ENCODE results near the gene STK31.
A peak's percentile ranks its signal among the peaks of the same experiment; 100 is the strongest.
"Not testable (repeated sequence)": the region's sequence is repeated elsewhere in the genome, so short reads cannot be mapped to it uniquely, and the experiment has no call there.

Gene STK31

DNA sequence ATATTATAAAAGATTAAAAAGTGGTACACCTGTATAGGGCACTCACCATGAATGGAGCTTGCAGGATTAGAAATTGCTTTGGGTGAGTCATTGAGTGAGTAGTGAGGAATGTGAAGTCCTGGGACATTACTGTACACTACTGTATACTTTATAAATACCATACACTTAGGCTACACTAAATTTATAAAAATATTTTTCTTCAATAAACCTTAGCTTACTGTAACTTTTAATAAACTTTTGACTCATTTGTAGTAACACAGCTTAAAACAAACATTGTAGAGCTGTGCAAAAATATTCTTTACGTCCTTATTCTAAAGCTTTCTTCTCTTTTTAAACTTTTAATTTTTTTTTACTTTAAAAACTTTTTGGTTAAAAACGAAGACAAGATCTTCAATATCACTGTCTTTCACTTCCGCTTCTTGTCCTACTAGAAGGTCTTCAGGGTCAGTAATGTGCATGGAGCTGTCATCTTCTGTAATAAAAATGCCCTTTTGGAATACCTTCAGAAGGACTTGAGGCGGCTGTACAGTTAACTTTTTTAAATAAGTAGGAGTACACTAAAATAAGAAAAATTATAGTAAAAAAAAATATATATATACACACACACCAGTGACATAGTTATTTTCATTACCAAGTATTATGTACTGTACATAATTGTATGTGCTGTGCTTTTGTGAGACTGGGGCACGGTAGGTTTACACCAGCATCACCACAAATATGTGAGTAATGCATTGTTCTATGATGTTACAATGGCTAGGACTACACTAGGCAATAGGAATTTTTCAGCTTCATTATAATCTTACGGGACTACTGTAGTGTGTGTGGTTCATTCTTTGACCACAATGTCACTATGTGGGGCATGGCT is 3.5 kb downstream of the STK31 start:
- DNase-seq, result no peak

DNA sequence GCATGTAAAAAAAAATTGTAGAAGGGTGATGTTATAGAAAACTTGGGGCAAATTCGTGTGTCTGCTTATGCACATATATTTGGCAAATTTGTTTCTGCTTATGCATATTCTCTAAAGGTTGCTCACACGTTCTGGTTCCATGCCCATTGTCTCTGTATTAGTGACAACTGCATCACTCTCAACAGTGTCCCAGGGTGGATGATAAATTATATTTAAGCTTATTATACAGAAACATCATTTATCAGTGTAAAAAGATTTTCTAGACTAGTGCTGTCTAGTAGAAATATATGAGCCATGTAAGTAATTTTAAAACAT is 4.1 kb downstream of the STK31 start:
- DNase-seq, result no peak

DNA sequence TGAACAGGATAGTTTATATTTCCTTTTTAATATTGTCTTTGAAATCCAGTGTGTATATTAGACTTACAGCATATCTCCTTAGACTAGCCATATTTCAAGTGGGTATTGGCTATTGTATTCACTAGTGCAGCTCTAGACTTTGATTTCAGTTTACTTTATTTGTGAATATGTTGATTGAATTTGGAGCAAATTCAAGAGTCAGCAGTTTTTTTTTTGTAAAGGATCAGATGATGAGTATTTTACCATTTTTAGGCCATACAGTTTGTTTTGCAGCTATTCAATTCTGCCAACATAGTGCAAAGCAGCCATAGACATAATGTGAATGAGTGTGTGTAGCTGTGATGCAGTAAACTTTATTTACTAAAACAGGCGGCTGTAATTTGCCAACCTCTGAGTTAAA is 4.6 kb downstream of the STK31 start:
- DNase-seq, result no peak

DNA sequence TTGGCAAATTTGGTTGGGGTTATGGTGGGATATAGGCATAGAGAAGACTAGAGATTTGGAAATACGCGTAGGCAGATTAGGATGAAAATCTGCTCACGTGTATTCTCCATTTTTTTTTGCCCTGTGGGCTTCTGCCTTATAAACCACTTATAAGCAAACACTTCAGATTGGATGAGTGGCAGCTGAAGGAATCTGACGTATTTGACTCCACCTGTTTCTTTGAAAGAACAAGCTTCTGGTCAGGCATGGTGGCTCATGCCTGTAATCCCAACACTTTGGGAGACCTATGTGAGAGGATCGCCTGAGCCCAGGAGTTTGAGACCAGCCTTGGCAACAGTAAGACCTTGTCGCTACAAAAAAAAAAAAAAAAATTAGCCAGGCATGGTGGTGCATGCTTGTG is 5.1 kb downstream of the STK31 start:
- no peak for DNase-seq

DNA sequence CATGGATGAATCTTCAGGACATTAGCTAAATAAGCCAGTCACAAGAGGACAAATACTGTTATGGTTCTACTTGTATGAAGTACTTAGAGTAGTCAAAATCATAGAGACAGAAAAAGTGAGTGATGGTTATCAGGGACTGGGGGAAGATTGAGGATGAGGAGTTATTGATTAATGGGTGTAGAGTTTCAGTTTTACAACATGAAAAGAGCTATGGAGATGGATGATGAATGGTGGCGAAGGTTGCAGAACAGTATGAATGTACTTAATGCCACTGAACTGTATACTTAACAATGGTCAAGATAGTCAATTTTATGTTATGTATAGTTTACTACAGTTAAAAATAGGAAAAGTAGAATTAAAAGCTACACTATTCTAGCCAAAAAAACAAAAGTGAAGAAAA is 7.8 kb downstream of the STK31 start:
- DNase-seq, result no peak

DNA sequence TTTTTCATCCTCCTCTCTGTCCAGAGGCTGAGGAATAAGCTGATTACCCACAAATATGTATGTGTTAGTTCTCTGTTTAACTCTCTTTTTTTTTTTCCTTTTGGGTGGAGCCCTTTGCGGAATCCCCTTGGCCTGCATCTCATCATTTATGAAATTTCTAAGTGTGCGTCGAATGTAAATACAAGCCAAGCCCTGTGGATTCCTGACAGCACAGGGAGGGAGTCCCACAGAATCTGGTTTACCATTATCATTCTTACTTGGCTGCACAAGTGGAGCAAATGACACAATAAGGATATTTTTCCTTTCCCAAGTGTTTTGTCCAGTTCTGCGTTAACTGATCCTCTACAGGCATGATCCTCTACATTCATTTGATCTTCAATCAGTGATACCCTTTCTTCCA is 11.4 kb downstream of the STK31 start:
- no peak for DNase-seq

DNA sequence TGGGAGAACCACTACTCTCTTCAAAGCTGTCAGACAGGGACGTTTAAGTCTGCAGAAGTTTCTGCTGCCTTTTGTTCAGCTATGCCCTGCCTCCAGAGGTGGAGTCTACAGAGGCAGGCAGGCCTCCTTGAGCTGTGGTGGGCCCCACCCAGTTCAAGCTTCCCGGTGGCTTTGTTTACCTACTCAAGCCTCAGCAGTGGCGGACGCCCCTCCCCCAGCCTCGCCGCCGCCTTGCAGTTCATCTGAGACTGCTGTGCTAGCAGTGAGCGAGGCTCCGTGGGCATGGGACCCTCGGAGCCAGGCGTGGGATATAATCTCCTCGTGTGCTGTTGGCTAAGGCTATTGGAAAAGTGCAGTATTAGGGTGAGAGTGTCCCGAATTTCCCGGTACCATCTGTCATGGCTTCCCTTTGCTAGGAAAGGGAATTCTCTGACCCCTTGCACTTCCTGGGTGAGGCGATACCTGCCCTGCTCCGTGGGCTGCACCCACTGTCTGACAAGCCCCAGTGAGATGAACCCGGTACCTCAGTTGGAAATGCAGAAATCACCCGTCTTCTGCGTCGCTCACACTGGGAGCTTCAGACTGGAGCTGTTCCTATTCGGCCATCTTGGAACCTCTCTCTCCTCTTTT is 12.7 kb downstream of the STK31 start:
- not testable (repeated sequence) for DNase-seq

DNA sequence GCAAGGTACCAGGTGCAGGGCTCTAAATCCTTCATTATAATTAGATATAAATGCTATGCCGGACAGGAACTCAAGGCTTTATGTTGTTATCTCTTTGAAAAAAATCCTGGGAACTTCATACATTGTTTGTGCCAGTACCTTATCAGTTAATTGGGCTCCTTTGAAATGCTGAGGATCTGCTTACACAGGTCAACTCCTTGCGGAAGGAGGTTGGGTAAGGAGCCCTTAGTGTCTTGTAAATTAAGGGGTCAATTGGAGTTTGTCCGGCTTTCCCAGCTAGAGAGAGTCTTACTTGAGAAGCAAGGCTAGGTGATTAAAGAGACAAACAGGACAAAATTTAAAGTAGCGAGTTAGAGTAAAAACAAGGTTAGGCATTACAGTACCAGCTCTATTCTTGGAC is 14.1 kb downstream of the STK31 start:
- not testable (repeated sequence) for DNase-seq

DNA sequence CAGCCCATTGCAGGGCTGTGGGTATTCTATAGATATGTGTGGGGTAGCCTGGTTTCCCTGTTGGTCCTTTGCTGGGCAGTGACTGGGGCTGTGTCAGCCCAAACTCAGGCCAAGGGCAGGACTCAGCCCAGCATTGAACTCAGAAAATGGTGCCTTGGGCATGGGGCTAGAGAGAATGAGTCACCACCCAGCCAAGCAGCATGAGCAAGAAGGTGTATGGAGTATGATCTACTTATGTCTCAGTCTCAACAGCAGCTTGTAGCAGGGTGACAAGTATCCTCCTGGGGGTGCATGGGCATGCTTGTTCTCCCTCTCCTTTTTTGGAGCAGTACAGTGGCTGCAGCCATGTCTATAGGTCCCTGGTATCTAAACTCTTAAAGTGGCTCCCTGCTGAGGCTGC is 32.0 kb downstream of the STK31 start:
- no peak for DNase-seq

DNA sequence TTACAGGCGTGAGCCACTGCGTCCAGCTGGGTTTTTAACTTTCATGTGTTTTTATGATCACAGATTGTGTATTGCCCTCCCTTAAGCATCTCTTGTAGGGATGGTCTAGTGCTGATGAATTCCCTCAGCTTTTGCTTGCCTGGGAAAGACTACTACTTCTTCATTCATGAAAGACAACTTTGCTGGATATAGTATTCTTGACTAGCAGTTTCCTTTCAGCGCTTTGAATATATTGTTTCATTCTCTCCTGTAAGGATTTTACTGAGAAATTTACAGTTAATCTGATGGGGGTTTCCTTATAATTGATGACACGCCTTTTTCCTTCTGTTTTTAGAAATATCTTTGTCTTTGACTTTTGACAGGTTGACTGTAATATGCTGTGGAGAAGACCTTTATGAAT is 33.2 kb downstream of the STK31 start:
- DNase-seq, result no peak

DNA sequence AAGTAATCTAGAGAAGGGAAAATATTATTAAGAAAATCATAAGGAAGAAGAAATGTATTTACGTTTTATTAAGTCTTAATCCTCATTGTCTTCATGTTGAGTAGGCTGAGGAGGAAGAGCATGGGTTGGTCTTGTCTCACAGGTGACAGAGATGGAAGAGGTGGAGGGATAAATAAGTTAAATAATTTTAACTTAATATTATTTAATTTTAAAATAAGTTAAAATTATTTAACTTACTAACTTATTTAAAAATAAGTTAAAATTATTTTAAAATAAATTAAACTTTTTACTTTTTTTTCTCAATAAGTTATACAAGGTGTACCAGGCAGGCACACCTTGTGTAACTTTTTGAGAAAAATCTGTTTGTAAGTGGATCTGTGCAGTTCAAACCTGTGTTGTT is 36.6 kb downstream of the STK31 start:
- no peak for DNase-seq

DNA sequence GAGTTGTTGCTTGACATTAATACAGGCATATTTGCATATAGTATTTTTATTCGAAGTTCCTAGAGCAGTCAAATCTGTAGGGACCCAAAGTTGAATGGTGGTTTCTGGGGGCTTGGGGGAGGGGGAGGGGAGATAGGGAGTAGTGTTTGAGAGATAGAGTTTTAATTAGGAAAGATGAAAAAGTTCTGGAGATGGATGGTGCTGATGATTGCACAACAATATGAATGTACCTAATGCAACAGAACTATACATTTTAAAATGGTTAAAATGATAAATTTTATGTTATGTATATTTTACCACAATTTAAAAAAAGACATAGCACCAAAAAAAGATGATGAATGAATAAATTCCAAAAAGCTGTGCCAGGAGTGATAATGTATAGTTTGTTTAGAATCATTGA is 41.8 kb downstream of the STK31 start:
- DNase-seq, result no peak

DNA sequence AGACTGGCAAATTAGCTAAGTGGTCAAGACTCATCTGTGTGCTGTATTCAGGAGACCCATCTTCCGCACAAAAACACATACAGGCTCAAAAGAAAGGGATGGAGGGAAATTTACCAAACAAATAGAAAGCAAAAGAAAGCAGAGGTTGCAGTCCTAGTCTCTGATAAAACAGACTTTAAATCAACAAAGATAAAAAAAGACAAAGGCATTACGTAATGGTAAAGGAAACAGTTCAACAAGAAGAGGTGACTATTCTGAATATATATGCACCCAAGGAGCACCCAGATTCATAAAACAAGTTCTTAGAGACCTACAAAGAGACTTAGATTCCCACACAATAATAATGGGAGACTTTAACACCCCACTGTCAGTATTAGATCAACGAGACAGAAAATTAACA is 48.8 kb downstream of the STK31 start:
- not testable (repeated sequence) for DNase-seq

DNA sequence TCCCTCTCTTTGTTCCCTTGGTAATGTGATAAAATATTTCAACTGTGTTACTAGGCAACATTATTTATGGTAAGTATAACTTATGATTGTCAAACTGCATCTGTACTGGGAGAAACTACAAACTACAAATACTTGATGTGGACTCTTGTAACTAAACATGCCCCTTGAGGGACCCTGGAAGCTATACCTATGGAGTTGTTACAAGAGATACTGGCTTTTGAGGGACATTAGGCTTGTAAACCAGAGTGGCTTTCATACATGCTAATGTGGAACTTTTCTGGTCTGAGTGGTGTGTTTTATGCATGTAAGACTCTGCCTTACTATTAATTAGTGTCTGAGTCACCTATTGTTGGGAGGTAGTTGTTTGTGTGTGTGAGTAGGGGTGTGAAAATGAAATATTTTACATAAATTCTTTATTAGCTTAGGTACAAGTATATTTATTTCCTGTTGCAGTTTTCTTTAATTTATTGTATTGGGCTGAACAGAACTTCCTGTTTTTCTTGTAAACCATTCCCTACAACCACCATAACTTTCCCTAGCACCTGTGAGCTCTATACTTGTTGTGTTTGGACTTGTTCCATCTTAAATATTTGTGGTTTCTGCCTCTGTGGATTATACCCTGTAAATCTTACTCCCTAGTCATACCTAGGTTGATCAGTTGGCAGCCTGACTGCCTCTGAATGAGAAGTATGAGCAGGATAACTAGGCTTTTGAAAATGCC is 49.8 kb downstream of the STK31 start:
- peak; percentile 37 for DNase-seq

DNA sequence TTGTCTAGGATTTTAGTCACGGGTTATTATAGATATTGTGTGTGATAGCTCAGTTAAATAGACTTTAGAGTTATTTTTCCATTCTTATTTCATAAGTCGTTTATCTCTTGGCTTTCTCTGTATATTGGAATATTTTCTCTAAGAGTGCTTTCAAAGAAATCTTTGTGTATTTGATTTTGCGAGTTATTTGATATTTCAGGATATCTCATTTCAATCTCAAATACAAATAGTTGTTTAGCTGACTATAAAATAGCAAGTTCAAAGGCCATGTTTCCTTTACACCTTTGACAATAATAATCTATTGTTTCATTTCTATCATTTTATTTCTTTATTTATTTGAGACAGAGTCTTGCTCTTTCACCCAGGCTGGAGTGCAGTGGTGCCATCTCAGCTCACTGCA is 55.9 kb downstream of the STK31 start:
- DNase-seq, result no peak

DNA sequence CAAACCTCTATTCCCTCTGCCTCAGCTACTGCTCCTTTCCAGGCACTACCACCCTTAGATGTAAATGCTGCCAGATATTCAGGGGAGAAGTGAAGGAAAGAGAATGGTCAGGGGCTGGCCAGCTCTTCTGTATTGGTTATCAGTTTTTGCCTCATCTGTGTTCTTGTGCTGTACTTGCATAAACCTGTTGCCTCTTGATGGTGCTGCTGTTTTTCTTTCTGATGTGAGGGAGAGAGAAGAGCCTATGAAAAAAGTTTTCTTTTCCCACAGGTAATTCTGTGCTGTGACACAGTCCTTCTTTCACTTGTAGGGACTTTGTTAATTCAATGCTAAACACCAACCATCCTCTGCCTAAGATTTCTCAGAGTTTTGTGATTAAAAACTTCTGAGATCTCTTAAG is 57.5 kb downstream of the STK31 start:
- DNase-seq, result no peak

DNA sequence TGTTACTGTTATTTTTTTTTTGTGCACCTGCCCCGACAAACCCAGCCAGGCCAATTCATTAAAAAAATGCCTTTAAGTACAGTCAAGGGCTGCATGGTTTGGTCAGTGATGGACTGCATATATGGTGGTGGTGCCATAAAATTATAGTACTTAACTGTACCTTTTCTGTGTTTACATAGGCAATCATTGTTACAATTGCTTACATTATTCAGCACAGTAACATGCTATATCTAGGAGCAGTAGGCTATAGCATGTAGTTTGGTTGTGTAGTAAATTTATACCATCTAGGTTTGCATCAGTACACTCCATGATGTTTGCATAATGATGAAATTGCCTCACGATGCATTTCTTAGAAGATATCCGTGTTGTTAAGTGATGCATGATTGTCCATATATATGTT is 58.0 kb downstream of the STK31 start:
- DNase-seq, result no peak

DNA sequence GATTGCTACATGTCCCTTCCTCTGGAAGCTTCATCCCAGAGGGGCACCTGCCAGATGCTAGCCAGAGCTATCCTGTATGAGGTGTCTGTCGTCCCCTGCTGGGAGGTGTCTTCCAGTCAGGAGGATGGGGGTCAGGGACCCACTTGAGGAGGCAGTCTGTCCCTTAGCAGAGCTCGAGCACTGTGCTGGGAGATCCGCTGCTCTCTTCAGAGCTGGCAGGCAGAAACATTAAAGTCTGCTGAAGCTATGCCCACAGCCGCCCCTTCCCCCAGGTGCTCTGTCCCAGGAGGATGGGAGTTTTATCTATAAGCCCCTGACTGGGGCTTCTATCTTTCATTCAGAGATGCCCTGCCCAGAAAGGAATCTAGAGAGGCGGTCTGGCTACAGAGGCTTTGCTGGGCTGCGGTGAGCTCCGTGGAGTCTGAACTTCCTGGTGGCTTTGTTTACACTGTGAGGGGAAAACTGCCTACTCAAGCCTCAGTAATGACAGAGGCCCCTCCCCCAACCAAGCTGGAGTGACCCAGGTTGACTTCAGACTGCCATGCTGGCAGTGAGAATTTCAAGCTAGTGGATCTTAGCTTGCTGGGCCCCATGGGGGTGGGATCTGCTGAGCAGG is 69.3 kb downstream of the STK31 start:
- DNase-seq, result not testable (repeated sequence)

DNA sequence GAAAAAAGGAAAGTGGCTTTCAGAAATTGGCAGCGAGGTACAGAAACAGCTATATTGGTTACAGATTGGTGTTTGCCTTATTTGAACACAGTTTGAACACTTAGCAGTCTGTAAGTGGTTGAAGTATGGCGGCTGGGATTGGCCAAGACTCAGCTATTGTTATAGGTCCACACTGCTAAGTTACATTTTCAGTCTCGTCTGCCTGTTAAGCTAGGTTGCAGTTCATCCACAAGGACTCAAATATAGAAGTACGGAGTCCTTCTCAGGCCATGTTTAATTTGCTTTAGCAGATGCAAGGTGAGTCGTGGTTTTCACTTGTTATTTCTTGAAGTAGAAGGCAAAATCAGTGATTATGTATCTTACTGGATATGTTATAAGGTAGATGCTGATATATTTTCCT is 73.1 kb downstream of the STK31 start:
- DNase-seq, result no peak

DNA sequence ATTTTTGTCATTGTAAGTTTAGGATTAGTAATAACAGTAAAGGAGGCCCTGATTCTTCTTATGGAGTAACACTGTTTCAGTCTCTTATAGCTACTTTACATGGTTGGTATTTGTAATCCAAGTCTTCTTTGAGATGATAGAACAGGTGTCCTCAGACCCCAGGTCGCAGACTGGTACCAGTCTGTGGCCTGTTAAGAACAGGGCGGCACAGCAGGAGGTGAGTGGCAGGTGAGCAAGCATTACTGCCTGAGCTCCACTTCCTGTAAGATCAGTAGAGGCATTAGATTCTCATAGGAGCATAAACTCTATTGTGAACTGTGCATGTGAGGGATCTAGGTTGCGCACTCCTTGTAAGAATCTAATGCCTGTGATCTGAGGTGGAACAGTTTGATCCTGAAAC is 77.3 kb downstream of the STK31 start:
- DNase-seq, result no peak

DNA sequence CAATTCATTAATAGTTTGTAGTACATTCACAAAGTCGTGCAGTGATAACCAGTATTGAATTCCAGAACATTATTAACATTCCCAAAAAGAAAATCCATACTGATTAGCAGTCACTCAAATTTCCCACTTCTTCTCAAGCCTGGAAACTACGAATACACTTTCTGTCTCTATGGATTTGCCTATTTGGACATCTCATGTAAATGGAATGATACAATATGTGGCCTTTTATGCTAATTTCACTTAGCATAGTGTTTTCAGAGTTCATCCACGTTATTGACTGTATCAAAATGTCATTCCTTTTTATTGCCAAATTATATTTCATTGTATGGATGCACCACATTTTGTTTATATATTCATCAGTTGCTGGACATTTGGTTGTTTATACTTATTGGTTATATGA is 78.8 kb downstream of the STK31 start:
- no peak for DNase-seq

DNA sequence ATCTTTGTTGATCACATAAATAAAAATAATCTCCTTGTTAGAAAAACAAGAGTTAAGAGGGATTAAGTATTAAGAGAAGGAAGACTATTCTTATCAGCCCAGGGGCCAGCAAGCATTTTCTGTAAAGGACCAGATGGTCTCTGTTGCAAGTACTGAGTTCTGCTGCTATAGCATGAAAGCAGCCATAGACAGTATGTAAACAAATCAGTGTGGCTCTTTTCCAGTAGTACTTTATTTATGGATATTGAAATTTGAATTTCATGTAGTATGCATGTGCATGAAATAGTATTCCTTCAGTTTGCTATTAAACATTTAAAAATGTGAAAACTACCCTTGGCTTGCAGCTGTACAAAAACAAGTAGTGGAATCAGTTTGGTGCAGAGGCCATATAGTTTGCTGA is 81.7 kb downstream of the STK31 start:
- DNase-seq, result no peak

DNA sequence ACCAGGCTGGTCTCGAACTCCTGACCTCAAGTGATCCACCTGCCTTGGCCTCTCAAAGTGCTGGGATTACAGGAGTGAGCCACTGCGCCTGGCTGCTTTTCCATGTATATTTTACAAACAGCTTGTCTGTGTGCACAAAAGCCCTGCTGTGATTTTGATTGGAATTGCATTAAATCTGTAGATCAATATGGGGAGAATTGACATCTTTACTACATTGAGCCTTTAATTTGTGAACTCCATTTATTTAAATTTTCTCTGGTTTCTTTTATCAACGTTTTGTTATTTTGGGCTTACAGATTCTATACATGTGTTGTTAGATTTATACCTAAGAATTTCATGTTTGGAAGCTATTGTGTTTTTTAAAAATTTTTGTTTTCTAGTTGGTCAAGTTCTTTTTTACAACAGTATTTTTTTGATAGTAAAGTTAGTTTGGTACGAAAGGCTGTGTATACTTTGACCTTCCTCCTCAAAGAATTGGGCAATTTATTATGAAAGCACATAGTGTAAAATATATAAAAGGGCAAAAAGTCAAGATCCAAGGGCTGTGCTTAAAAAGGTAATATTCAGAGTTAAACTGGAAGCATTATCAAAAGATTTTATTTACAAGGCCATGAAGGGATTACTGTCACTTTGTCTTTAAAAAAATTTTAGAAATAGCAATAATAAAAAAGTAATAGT is 92.8 kb downstream of the STK31 start:
- no peak for DNase-seq

Measured in NCI-H1105 (cell line).